ENCODE results near the gene OBSL1. TPM values are rescaled to one million over a fixed set of nuclear protein-coding genes. Genes with fewer than 3 reads are reported as not detected.

Gene OBSL1
- polyA plus RNA-seq, 3 donors = 0.09 TPM; not detected in 2

- Histone ChIP-seq H3K4me1 (ENCODE audit: control insufficient read depth in 1 of 2, insufficient read depth in 2 of 2, low read length in 2 of 2) (peaks cover 6% of the 10 kb centered on the region in 2 donors), H3K27ac (ENCODE audit: low read depth in 1 of 2, low read length in 2 of 2) (no peak overlapping the region), H4K20me1 (ENCODE audit: insufficient read depth, low read length) (no peaks in the 10 kb centered on the region), H3K4me2 (replicated peaks; ENCODE audit: extremely low read depth, low read length, poor library complexity, severe bottlenecking) (no peak overlapping the region), H3K36me3 (replicated peaks in 1 of 2; ENCODE audit: control insufficient read depth in 1 of 2, insufficient read depth in 2 of 2, low read length in 2 of 2) (no peaks in the 10 kb centered on the region), H2AFZ (ENCODE audit: insufficient read depth, low read depth, low read length, poor library complexity, severe bottlenecking) (no peak overlapping the region), H3K9me3 (replicated peaks in 1 of 2; ENCODE audit: control insufficient read depth in 1 of 2, insufficient read depth in 1 of 2, low read length in 2 of 2) (no peaks in the 10 kb centered on the region), H3K79me2 (ENCODE audit: insufficient read depth, low read length) (no peaks in the 10 kb centered on the region), H3K9ac (ENCODE audit: insufficient read depth, low read length, poor library complexity, severe bottlenecking) (no peak overlapping the region), H3K27me3 (ENCODE audit: control insufficient read depth in 2 of 2, insufficient read depth in 2 of 2, low read length in 2 of 2) (peaks cover 1 to 13% of the 10 kb centered on the region in 2 donors), H3K4me3 (replicated peaks in 1 of 3; ENCODE audit: low read depth in 2 of 3, low read length in 3 of 3) (no peak overlapping the region)
- WGBS (ENCODE audit: insufficient coverage) = 90% methylated on average over 8 of the region's 9 CpGs
- no peaks in the 10 kb centered on the region for H3K4me1 Mint-ChIP-seq
- no peak overlapping the region for H3K4me3 Mint-ChIP-seq
- peaks cover 13 to 21% (median 15%) of the 10 kb centered on the region in 3 donors for H3K27me3 Mint-ChIP-seq (ENCODE audit: low read depth in 3 of 3)
- peaks cover 0 to 2% (median 0%) of the 10 kb centered on the region in 7 donors for H3K9me3 Mint-ChIP-seq
- intact Hi-C loops (cut with micrococcal nuclease) = no loop called here
- no peak for TF ChIP-seq CTCF (IDR thresholded peaks at IDR 0.05)
- DNase-seq = no peak
- no peak overlapping the region for H3K27ac Mint-ChIP-seq
- H3K36me3 Mint-ChIP-seq = no peaks in the 10 kb centered on the region
These were observed 34.4 kb downstream of the OBSL1 start for GRCh38 chr2:219536967-219537366.

- Histone ChIP-seq H3K4me1 (ENCODE audit: control insufficient read depth in 1 of 2, insufficient read depth in 2 of 2, low read length in 2 of 2) (peaks cover under 1% of the 10 kb centered on the region in 2 donors), H3K9ac (ENCODE audit: insufficient read depth, low read length, poor library complexity, severe bottlenecking) (no peak overlapping the region), H4K20me1 (ENCODE audit: insufficient read depth, low read length) (no peaks in the 10 kb centered on the region), H3K4me3 (replicated peaks in 1 of 3; ENCODE audit: low read depth in 2 of 3, low read length in 3 of 3) (no peak overlapping the region), H3K79me2 (ENCODE audit: insufficient read depth, low read length) (no peaks in the 10 kb centered on the region), H3K27ac (ENCODE audit: low read depth in 1 of 2, low read length in 2 of 2) (no peak overlapping the region), H3K4me2 (replicated peaks; ENCODE audit: extremely low read depth, low read length, poor library complexity, severe bottlenecking) (no peak overlapping the region), H2AFZ (ENCODE audit: insufficient read depth, low read depth, low read length, poor library complexity, severe bottlenecking) (no peak overlapping the region), H3K27me3 (ENCODE audit: control insufficient read depth in 2 of 2, insufficient read depth in 2 of 2, low read length in 2 of 2) (peaks cover 0 to 9% of the 10 kb centered on the region in 2 donors), H3K9me3 (replicated peaks in 1 of 2; ENCODE audit: control insufficient read depth in 1 of 2, insufficient read depth in 1 of 2, low read length in 2 of 2) (no peaks in the 10 kb centered on the region), H3K36me3 (replicated peaks in 1 of 2; ENCODE audit: control insufficient read depth in 1 of 2, insufficient read depth in 2 of 2, low read length in 2 of 2) (no peaks in the 10 kb centered on the region)
- Mint-ChIP-seq H3K4me1 (no peaks in the 10 kb centered on the region), H3K27ac (no peak overlapping the region), H3K27me3 (ENCODE audit: low read depth in 3 of 3) (peaks cover 12 to 19% (median 17%) of the 10 kb centered on the region in 3 donors), H3K4me3 (no peak overlapping the region), H3K36me3 (no peaks in the 10 kb centered on the region), H3K9me3 (peaks cover 0 to 2% (median 0%) of the 10 kb centered on the region in 7 donors)
- TF ChIP-seq CTCF (IDR thresholded peaks at IDR 0.05) = no peak
- intact Hi-C loops (cut with micrococcal nuclease) = no loop called here
- WGBS (ENCODE audit: insufficient coverage) = 87% methylated on average over 14 of the region's 16 CpGs
- DNase-seq = no peak
These were observed 34.9 kb downstream of the OBSL1 start for GRCh38 chr2:219536425-219536824.

All from CD14-positive monocyte (primary cell).